NCI-H187 treated with DMSO at 0.1 percent for 48 hours (cell line): ENCODE results near the gene NACA.
"Not testable (repeated sequence)": the region's sequence is repeated elsewhere in the genome, so short reads cannot be mapped to it uniquely, and the experiment has no call there.

Experiments used
- DNase-seq: peaks from one replicate; lab custom pipeline; 2025; lab: John Stamatoyannopoulos, UW

The NACA gene

GRCh38 chr12:56724972-56725722 is at the start of gene NACA:
Gene NACA (minus strand): TSS chr12:56725299. CDS start chr12:56724521, 778 bp downstream.
- peak; percentile 98 for DNase-seq

- DNase-seq: no peak
Measured at GRCh38 chr12:56773113-56773512, 48.0 kb upstream of the NACA start.

GRCh38 chr12:56772625-56773024 is 47.5 kb upstream of the NACA start:
- no peak for DNase-seq

GRCh38 chr12:56769868-56770267 is 44.8 kb upstream of the NACA start:
- DNase-seq: peak; percentile 34

GRCh38 chr12:56768424-56768823 is 43.3 kb upstream of the NACA start:
- no peak for DNase-seq

GRCh38 chr12:56766535-56766934 is 41.4 kb upstream of the NACA start:
- DNase-seq: no peak

GRCh38 chr12:56763753-56764657 is 38.9 kb upstream of the NACA start:
- no peak for DNase-seq

- DNase-seq: no peak
Measured at GRCh38 chr12:56761812-56762211, 36.7 kb upstream of the NACA start.

GRCh38 chr12:56760460-56760859 is 35.4 kb upstream of the NACA start:
- no peak for DNase-seq

- no peak for DNase-seq
Measured at GRCh38 chr12:56759263-56759908, 34.3 kb upstream of the NACA start.

GRCh38 chr12:56758728-56759262 is 33.7 kb upstream of the NACA start:
- no peak for DNase-seq

GRCh38 chr12:56757971-56758370 is 32.9 kb upstream of the NACA start:
- not testable (repeated sequence) for DNase-seq

GRCh38 chr12:56753566-56753965 is 28.5 kb upstream of the NACA start:
- DNase-seq: no peak

- DNase-seq: peak; percentile 88
Measured at GRCh38 chr12:56751712-56752598, 26.9 kb upstream of the NACA start, which contains the start of gene PRIM1. Gene PRIM1 (minus strand): TSS chr12:56752323. CDS start chr12:56752298, 25 bp downstream.

- DNase-seq: not testable (repeated sequence)
Measured at GRCh38 chr12:56750596-56750995, 25.5 kb upstream of the NACA start.

GRCh38 chr12:56749853-56750252 is 24.8 kb upstream of the NACA start:
- no peak for DNase-seq

GRCh38 chr12:56749359-56749758 is 24.3 kb upstream of the NACA start:
- DNase-seq: no peak

- DNase-seq: no peak
Measured at GRCh38 chr12:56728139-56728861, 3.2 kb upstream of the NACA start.

GRCh38 chr12:56726196-56726675 is 1.1 kb upstream of the NACA start:
- not testable (repeated sequence) for DNase-seq

GRCh38 chr12:56725723-56726102 is 614 bp upstream of the NACA start:
- DNase-seq: no peak

GRCh38 chr12:56724701-56724971 is 463 bp downstream of the NACA start:
- DNase-seq: no peak
